ENCODE data around the gene PDE1C. TPM values are rescaled to one million over a fixed set of nuclear protein-coding genes. Genes with fewer than 3 reads are reported as not detected.

The PDE1C gene
- total and polyA plus RNA-seq, 9 donors = 4.8 to 20.0 (median 11.8) TPM

DNA sequence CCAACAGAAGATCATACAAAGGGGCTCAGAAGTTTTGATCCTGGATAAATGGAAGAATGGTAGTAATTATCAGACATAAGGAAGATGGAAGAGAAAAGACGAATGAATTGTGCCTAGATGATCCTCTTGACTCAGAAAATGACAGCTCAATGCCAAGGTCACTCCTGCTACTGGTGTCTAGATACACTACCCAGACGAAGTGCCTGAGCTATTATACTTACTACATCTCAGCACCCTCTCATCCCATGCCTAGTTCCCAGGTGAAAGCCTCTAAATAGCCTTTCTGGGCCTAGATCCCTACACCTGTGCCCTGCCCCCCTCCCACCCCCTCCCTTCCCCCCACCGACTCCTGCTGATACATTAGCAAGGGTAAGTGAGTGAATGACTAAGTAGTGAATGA lies 25.5 kb downstream of the PDE1C start:
- no peak overlapping the region for H3K4me3 ChIP-seq
- H3K9me3 ChIP-seq = no peaks in the 10 kb centered on the region
- H3K4me1 ChIP-seq (ENCODE audit: insufficient read depth) = no peaks in the 10 kb centered on the region
- 62 to 63% (median 62%) methylated on average over 3 of the region's 3 CpGs for WGBS, 3 donors
- no peaks in the 10 kb centered on the region for H3K27me3 ChIP-seq
- DNase-seq = no peak
- H3K36me3 ChIP-seq = no peaks in the 10 kb centered on the region
- TF ChIP-seq, protein P1, sequence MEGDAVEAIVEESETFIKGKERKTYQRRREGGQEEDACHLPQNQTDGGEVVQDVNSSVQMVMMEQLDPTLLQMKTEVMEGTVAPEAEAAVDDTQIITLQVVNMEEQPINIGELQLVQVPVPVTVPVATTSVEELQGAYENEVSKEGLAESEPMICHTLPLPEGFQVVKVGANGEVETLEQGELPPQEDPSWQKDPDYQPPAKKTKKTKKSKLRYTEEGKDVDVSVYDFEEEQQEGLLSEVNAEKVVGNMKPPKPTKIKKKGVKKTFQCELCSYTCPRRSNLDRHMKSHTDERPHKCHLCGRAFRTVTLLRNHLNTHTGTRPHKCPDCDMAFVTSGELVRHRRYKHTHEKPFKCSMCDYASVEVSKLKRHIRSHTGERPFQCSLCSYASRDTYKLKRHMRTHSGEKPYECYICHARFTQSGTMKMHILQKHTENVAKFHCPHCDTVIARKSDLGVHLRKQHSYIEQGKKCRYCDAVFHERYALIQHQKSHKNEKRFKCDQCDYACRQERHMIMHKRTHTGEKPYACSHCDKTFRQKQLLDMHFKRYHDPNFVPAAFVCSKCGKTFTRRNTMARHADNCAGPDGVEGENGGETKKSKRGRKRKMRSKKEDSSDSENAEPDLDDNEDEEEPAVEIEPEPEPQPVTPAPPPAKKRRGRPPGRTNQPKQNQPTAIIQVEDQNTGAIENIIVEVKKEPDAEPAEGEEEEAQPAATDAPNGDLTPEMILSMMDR (IDR thresholded peaks at IDR 0.05) = no peak
- TF ChIP-seq POLR2A (IDR thresholded peaks at IDR 0.05) (no peak), EP300 (IDR thresholded peaks at IDR 0.05) (no peak)
- intact Hi-C loops (cut with DNase I) = no loop called here
- no peak overlapping the region for H3K27ac ChIP-seq

DNA sequence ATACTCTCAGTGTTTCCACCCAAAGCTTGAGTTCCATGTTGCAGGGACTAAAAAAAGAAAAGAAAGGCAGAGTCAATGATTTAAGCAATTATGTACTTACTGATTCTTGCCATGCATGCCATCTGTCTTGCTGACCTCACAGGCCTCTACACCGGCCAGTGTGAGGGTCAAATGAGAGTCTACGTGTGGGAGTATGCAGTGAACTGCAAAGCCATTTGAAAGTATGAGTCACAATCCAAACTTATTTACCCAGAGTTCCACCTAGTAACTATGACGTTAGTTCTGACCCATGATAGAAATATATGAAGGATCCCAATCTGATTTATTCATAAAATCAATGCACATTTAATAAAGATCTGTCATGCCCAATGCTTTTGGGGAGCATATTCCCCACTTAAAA lies 26.5 kb downstream of the PDE1C start:
- Histone ChIP-seq H3K36me3 (no peaks in the 10 kb centered on the region), H3K4me1 (ENCODE audit: insufficient read depth) (no peaks in the 10 kb centered on the region), H3K4me3 (no peak overlapping the region), H3K27me3 (no peaks in the 10 kb centered on the region), H3K27ac (no peak overlapping the region), H3K9me3 (no peaks in the 10 kb centered on the region)
- DNase-seq = no peak
- intact Hi-C loops (cut with DNase I) = no loop called here
- TF ChIP-seq EP300 (IDR thresholded peaks at IDR 0.05) = no peak
- TF ChIP-seq POLR2A (IDR thresholded peaks at IDR 0.05) = no peak
- TF ChIP-seq, protein P1 (IDR thresholded peaks at IDR 0.05) = no peak
- WGBS, 3 donors = 41 to 49% (median 43%) methylated on average over 3 of the region's 3 CpGs

DNA sequence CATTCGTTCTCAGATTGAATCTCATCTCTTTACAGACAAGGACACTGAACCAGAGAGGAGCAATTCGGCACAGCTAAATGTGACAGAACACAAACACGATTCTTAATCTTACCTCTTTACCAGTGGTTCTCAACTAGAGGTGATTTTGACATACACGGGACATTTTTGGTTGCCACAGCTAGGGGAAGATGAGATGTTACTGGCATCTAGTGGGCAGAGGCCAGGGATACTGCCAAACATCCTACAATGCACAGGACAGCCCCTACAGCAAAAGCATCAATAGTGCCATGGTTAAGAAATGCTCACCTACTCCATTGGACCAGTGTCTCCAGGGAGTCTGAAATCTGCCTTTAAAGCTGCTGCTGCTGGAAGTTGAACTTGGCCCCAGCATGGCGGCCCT lies 27.3 kb downstream of the PDE1C start:
- 84 to 90% (median 87%) methylated on average over 5 of the region's 5 CpGs for WGBS, 3 donors
- Histone ChIP-seq H3K36me3 (no peaks in the 10 kb centered on the region), H3K4me3 (no peak overlapping the region), H3K27me3 (no peaks in the 10 kb centered on the region), H3K9me3 (no peaks in the 10 kb centered on the region), H3K27ac (no peak overlapping the region), H3K4me1 (ENCODE audit: insufficient read depth) (no peaks in the 10 kb centered on the region)
- DNase-seq = no peak
- intact Hi-C loops (cut with DNase I) = no loop called here
- TF ChIP-seq POLR2A (IDR thresholded peaks at IDR 0.05) = no peak
- TF ChIP-seq, protein P1 (IDR thresholded peaks at IDR 0.05) = no peak
- no peak for TF ChIP-seq EP300 (IDR thresholded peaks at IDR 0.05)

DNA sequence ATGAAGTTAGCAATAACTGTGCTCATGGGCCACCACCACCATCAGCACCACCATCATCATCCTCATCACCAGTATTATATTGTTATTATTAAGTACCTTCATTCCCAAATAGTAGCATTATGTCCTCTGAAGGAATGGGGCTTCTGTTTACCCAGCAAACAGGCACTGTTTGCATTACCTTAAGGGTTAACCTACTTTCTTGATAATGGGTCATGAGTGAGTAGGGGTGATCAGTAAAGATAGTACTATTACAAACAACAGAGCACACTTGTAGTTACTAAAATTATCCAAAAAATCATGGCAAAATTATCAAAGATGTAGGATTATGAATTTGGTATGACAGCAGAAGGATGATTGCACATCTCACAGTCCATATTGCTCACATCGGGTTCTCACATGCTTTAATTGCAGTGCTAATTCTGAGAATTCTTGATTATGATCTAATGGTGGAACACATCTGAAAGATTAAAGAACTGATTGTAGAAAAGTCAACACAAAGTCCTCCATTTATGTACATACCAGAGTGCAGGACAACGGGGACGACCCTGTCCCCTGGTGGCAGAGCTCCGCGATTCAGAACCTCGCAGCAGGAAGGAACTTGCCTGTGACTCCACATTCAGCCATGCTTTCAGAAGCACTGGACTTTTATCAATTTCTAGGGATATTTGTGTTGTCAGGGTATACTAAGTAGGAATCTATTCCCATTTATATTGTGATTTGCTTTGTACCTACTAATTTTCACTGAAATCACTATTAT lies 31.0 kb downstream of the PDE1C start:
- no peak for TF ChIP-seq POLR2A (IDR thresholded peaks at IDR 0.05)
- TF ChIP-seq, protein P1 (IDR thresholded peaks at IDR 0.05) = no peak
- no peak for TF ChIP-seq EP300 (IDR thresholded peaks at IDR 0.05)
- intact Hi-C loops (cut with DNase I) = no loop called here
- H3K4me1 ChIP-seq (ENCODE audit: insufficient read depth) = no peaks in the 10 kb centered on the region
- no peak overlapping the region for H3K4me3 ChIP-seq
- 83 to 85% (median 84%) methylated on average over 6 of the region's 6 CpGs for WGBS, 3 donors
- H3K36me3 ChIP-seq = no peaks in the 10 kb centered on the region
- H3K27me3 ChIP-seq = no peaks in the 10 kb centered on the region
- no peaks in the 10 kb centered on the region for H3K9me3 ChIP-seq
- H3K27ac ChIP-seq = no peak overlapping the region
- no peak for DNase-seq

Measured in ovary (tissue), 9 donors.